Neural cell (in vitro differentiated cells): Measurements from ENCODE around the gene RNU6-9. TPM values are rescaled to one million over a fixed set of nuclear protein-coding genes. Genes with fewer than 3 reads are reported as not detected.

Source experiments
- H2AFZ ChIP-seq: fragments of 200-600, 300-800 bp; sonication (generic), shearing (Covaris generic); 2 replicates; pipeline ENCODE4 v1.6.0; 2014; ENCODE audit warnings: low read depth, mild to moderate bottlenecking, antibody characterized with exemption, low read length, moderate library complexity
- H3F3A ChIP-seq: fragments of 200-600 bp; shearing (Covaris generic); 2 replicates; pipeline ENCODE4 v1.6.1; 2016; ENCODE audit warnings: mild to moderate bottlenecking, moderate library complexity, mixed read lengths, antibody characterized with exemption, low read length; ENCODE audit not compliant: insufficient read depth, poor library complexity, severe bottlenecking
- H3K27ac ChIP-seq: fragments of 200-600, 300-800 bp; sonication (generic), shearing (Covaris generic); 2 replicates; pipeline ENCODE4 v1.5.1; 2014; ENCODE audit warnings: mild to moderate bottlenecking, low read length, moderate library complexity
- H3K27me3 ChIP-seq: fragments of 300-800, 200-600 bp; sonication (generic), shearing (Covaris generic); 2 replicates; pipeline ENCODE4 v1.6.0; 2014; ENCODE audit warnings: mild to moderate bottlenecking, low read depth, low read length, moderate library complexity; ENCODE audit not compliant: insufficient read depth
- H3K36me3 ChIP-seq: fragments of 300-800, 200-600 bp; sonication (generic), shearing (Covaris generic); 2 replicates; pipeline ENCODE4 v1.5.1; 2014; ENCODE audit warnings: mild to moderate bottlenecking, antibody characterized with exemption, low read length, moderate library complexity; ENCODE audit not compliant: insufficient read depth
- H3K4me2 ChIP-seq: fragments of 300-800, 200-600 bp; sonication (generic), shearing (Covaris generic); 2 replicates; pipeline ENCODE4 v1.6.0; 2014; ENCODE audit warnings: mild to moderate bottlenecking, low read length
- H3K4me3 ChIP-seq: fragments of 300-800, 200-600 bp; sonication (generic), shearing (Covaris generic); 2 replicates; pipeline ENCODE4 v1.5.1; 2014; ENCODE audit warnings: mild to moderate bottlenecking, low read length, moderate library complexity
- H3K79me2 ChIP-seq: fragments of 200-600 bp; shearing (Covaris generic); replicated peaks from 2 replicates; pipeline ENCODE4 v1.6.0; 2014; ENCODE audit warnings: mild to moderate bottlenecking, low read length, moderate library complexity; ENCODE audit not compliant: insufficient read depth
- H3K9ac ChIP-seq: fragments of 300-800, 200-600 bp; sonication (generic), shearing (Covaris generic); 2 replicates; pipeline ENCODE4 v1.6.1; 2016; ENCODE audit warnings: mild to moderate bottlenecking, low read length, mixed read lengths
- H3K9me2 ChIP-seq: fragments of 200-600 bp; shearing (Covaris generic); 2 replicates; pipeline ENCODE4 v1.6.1; 2016; ENCODE audit warnings: mild to moderate bottlenecking, low read length, mixed read lengths; ENCODE audit not compliant: insufficient read depth
- H3K9me3 ChIP-seq: fragments of 200-600, 300-800 bp; sonication (generic), shearing (Covaris generic); 2 replicates; pipeline ENCODE4 v1.6.1; 2016; ENCODE audit warnings: mild to moderate bottlenecking, mixed run types, low read length, moderate library complexity, mixed read lengths
- H4K20me1 ChIP-seq: fragments of 200-600 bp; shearing (Covaris generic); 2 replicates; pipeline ENCODE4 v1.6.1; 2016; ENCODE audit warnings: mild to moderate bottlenecking, mixed run types; ENCODE audit not compliant: insufficient read depth
- EP300 ChIP-seq: fragments of 450-650 bp; conservative IDR thresholded peaks from 2 replicates; pipeline ENCODE4 v1.6.1; 2014; ENCODE audit warnings: antibody characterized with exemption, mild to moderate bottlenecking, moderate library complexity; ENCODE audit not compliant: poor library complexity, severe bottlenecking
- EZH2 ChIP-seq: fragments of 200-600, 300-800 bp; shearing (Covaris generic), sonication (generic); IDR thresholded peaks from 2 replicates; pipeline ENCODE4 v1.6.1; 2014; ENCODE audit warnings: antibody characterized with exemption, low read length, borderline replicate concordance, mild to moderate bottlenecking; ENCODE audit not compliant: insufficient read depth, poor library complexity, severe bottlenecking
- MXI1 ChIP-seq: fragments of 450-650 bp; conservative IDR thresholded peaks from 2 replicates; pipeline ENCODE4 v1.6.1; 2014; ENCODE audit warnings: antibody characterized with exemption, mild to moderate bottlenecking; ENCODE audit not compliant: poor library complexity, severe bottlenecking
- POLR2AphosphoS5 ChIP-seq: IDR thresholded peaks from 2 replicates; pipeline ENCODE4 v1.6.1; 2012
- RAD21 ChIP-seq: fragments of 450-650 bp; conservative IDR thresholded peaks from 2 replicates; pipeline ENCODE4 v1.6.1; 2014; ENCODE audit warnings: antibody characterized with exemption, mild to moderate bottlenecking, moderate library complexity
- SMC3 ChIP-seq: fragments of 450-650 bp; conservative IDR thresholded peaks from 2 replicates; pipeline ENCODE4 v1.6.1; 2014; ENCODE audit warnings: antibody characterized with exemption, mild to moderate bottlenecking, moderate library complexity; ENCODE audit not compliant: poor library complexity
- TAF1 ChIP-seq: IDR thresholded peaks from 2 replicates; pipeline ENCODE4 v1.6.1; 2012; ENCODE audit warnings: low read depth
- polyA plus RNA-seq: library from polyadenylated mRNA; depleted of rRNA; stranded (reverse); fragments of >200 nt; gene quantifications from 2 replicates; pipeline ENCODE4 v1.2.3, GENCODE V29; 2014
- TF ChIP-seq, protein P1 (sequence below): IDR thresholded peaks from 2 replicates; pipeline ENCODE4 v1.6.1; 2012; ENCODE audit warnings: borderline replicate concordance
- TF ChIP-seq, protein P2 (sequence below): fragments of 450-650 bp; IDR thresholded peaks from 2 replicates; pipeline ENCODE4 v1.5.1; 2014; ENCODE audit warnings: antibody characterized with exemption, mild to moderate bottlenecking, moderate library complexity; ENCODE audit not compliant: poor library complexity, severe bottlenecking

Gene RNU6-9
- polyA plus RNA-seq, 1 donor from 2014 or later, result not detected

- H2AFZ ChIP-seq, result no peak overlapping the region
- H3K36me3 ChIP-seq, result peaks cover 5% of the 10 kb centered on the region
- no peak for TF ChIP-seq RAD21
- no peak for TF ChIP-seq POLR2AphosphoS5
- no peak for TF ChIP-seq MXI1
- no peak for TF ChIP-seq EP300
- TF ChIP-seq SMC3, result no peak
- TF ChIP-seq EZH2, result no peak
- no peak for TF ChIP-seq TAF1
- TF ChIP-seq, protein P1, sequence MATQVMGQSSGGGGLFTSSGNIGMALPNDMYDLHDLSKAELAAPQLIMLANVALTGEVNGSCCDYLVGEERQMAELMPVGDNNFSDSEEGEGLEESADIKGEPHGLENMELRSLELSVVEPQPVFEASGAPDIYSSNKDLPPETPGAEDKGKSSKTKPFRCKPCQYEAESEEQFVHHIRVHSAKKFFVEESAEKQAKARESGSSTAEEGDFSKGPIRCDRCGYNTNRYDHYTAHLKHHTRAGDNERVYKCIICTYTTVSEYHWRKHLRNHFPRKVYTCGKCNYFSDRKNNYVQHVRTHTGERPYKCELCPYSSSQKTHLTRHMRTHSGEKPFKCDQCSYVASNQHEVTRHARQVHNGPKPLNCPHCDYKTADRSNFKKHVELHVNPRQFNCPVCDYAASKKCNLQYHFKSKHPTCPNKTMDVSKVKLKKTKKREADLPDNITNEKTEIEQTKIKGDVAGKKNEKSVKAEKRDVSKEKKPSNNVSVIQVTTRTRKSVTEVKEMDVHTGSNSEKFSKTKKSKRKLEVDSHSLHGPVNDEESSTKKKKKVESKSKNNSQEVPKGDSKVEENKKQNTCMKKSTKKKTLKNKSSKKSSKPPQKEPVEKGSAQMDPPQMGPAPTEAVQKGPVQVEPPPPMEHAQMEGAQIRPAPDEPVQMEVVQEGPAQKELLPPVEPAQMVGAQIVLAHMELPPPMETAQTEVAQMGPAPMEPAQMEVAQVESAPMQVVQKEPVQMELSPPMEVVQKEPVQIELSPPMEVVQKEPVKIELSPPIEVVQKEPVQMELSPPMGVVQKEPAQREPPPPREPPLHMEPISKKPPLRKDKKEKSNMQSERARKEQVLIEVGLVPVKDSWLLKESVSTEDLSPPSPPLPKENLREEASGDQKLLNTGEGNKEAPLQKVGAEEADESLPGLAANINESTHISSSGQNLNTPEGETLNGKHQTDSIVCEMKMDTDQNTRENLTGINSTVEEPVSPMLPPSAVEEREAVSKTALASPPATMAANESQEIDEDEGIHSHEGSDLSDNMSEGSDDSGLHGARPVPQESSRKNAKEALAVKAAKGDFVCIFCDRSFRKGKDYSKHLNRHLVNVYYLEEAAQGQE, result no peak
- TF ChIP-seq, protein P2, sequence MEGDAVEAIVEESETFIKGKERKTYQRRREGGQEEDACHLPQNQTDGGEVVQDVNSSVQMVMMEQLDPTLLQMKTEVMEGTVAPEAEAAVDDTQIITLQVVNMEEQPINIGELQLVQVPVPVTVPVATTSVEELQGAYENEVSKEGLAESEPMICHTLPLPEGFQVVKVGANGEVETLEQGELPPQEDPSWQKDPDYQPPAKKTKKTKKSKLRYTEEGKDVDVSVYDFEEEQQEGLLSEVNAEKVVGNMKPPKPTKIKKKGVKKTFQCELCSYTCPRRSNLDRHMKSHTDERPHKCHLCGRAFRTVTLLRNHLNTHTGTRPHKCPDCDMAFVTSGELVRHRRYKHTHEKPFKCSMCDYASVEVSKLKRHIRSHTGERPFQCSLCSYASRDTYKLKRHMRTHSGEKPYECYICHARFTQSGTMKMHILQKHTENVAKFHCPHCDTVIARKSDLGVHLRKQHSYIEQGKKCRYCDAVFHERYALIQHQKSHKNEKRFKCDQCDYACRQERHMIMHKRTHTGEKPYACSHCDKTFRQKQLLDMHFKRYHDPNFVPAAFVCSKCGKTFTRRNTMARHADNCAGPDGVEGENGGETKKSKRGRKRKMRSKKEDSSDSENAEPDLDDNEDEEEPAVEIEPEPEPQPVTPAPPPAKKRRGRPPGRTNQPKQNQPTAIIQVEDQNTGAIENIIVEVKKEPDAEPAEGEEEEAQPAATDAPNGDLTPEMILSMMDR, result no peak
- H3K9me3 ChIP-seq, result no peaks in the 10 kb centered on the region
- H3K4me3 ChIP-seq, result no peak overlapping the region
- no peak overlapping the region for H3K9ac ChIP-seq
- H3K27me3 ChIP-seq, result no peaks in the 10 kb centered on the region
- H4K20me1 ChIP-seq, result no peaks in the 10 kb centered on the region
- no peaks in the 10 kb centered on the region for H3K9me2 ChIP-seq
- no peak overlapping the region for H3K27ac ChIP-seq
- no peak overlapping the region for H3K4me2 ChIP-seq
- H3K79me2 ChIP-seq, result no peaks in the 10 kb centered on the region
- no peaks in the 10 kb centered on the region for H3F3A ChIP-seq
These were observed 8.7 kb upstream of the RNU6-9 start for GRCh38 chr19:884420-885211.

- Histone ChIP-seq H3K79me2 (no peaks in the 10 kb centered on the region), H3K9ac (no peak overlapping the region), H2AFZ (no peak overlapping the region), H3K36me3 (peaks cover 5% of the 10 kb centered on the region), H3K27me3 (no peaks in the 10 kb centered on the region), H3K4me3 (no peak overlapping the region), H3K9me2 (no peaks in the 10 kb centered on the region), H3K27ac (no peak overlapping the region), H3K9me3 (no peaks in the 10 kb centered on the region), H4K20me1 (no peaks in the 10 kb centered on the region), H3K4me2 (no peak overlapping the region), H3F3A (no peaks in the 10 kb centered on the region)
- TF ChIP-seq EP300, result no peak
- TF ChIP-seq MXI1, result no peak
- TF ChIP-seq, protein P1, result no peak
- TF ChIP-seq POLR2AphosphoS5, result no peak
- TF ChIP-seq TAF1, result no peak
- TF ChIP-seq, protein P2, result no peak
- TF ChIP-seq RAD21, result no peak
- TF ChIP-seq EZH2, result no peak
- TF ChIP-seq SMC3, result no peak
These were observed 7.6 kb upstream of the RNU6-9 start for GRCh38 chr19:885536-886224.
